ENCODE results near the gene LIN9.

Gene LIN9

GRCh38 chr1:226309398-226310244, 657 bp upstream of the LIN9 start:
- DNase-seq (ENCODE audit: low read depth in 2 of 2): peak in 1 of 2 donors; percentile 16
- peak overlapping the region; percentile 59 to 79 for H3K4me3 ChIP-seq (replicated peaks in 1 of 2; ENCODE audit: low read depth in 2 of 2, low read length in 2 of 2)
- TF ChIP-seq, protein P1, sequence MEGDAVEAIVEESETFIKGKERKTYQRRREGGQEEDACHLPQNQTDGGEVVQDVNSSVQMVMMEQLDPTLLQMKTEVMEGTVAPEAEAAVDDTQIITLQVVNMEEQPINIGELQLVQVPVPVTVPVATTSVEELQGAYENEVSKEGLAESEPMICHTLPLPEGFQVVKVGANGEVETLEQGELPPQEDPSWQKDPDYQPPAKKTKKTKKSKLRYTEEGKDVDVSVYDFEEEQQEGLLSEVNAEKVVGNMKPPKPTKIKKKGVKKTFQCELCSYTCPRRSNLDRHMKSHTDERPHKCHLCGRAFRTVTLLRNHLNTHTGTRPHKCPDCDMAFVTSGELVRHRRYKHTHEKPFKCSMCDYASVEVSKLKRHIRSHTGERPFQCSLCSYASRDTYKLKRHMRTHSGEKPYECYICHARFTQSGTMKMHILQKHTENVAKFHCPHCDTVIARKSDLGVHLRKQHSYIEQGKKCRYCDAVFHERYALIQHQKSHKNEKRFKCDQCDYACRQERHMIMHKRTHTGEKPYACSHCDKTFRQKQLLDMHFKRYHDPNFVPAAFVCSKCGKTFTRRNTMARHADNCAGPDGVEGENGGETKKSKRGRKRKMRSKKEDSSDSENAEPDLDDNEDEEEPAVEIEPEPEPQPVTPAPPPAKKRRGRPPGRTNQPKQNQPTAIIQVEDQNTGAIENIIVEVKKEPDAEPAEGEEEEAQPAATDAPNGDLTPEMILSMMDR (IDR thresholded peaks at IDR 0.05; ENCODE audit: low read depth, low read length): peak; percentile 29

DNA sequence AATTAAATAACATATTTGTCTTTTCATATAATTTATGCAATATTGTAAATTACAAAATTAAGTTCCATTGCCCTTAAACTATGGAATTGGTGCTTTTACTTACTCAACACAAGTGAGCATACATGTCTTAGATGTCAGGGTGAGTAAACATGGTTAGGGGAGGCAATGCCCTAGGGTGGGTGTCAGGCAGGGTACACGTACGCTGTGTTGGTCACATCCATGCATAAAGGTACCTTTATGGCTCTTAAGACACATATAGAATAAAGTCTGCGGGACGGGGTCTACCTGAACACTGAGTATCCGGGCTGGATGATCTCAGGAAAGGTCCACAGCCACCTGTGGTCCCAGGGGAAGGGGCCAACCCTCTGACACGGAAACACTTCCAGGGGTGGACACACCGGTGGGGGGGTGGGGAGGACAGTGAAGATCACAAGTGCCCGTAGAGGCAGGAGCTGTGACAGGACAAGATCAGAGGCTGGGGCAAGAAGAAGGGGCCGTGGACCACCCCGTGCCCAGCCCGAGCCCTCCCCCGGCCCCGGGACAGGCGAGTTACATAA, 720 bp downstream of the LIN9 start:
- peak in 1 of 2 donors; percentile 12 for DNase-seq (ENCODE audit: low read depth in 2 of 2)
- TF ChIP-seq, protein P1 (IDR thresholded peaks at IDR 0.05; ENCODE audit: low read depth, low read length): no peak
- H3K4me3 ChIP-seq (replicated peaks in 1 of 2; ENCODE audit: low read depth in 2 of 2, low read length in 2 of 2): peak overlapping the region; percentile 79 to 97

DNA sequence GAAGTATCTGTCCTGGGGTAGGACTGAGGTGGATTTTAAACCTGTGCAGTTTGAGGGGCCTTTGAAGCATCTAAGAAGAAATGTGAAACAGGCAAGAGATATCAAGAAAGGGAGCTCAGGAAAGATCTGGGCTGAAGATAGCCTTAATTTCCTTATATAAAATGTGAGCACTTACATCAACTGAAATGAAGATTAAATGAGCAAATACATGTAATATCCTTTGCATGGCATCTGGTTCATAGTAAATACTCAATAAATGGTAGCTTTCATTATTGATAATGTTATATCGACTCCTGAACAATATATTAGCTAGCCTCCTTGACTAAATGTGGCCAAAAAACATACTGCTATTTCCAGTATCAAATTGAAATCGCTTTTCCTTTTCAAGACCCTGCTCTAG, 2.5 kb downstream of the LIN9 start:
- H3K4me3 ChIP-seq (replicated peaks in 1 of 2; ENCODE audit: low read depth in 2 of 2, low read length in 2 of 2): no peak overlapping the region
- no peak for DNase-seq (ENCODE audit: low read depth in 2 of 2)
- TF ChIP-seq, protein P1 (IDR thresholded peaks at IDR 0.05; ENCODE audit: low read depth, low read length): no peak

DNA sequence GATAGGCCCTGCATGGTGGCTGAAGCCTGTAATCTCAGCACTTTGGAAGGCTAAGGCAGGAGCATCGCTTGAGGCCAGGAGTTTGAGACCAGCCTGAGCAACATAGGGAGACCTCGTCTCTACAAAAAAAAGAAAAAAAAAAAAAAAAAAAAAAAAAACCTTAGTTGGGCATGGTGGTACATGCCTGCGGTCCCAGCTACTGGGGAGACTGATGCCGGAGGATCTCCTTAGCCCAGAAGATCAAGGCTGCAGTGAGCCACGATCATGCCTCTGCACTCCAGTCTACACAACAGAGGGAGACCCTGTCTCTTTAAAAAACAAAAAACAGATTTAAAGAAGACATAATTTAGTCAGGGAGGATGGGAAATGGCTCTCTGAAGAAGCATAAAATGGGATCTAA, 3.8 kb downstream of the LIN9 start:
- TF ChIP-seq, protein P1 (IDR thresholded peaks at IDR 0.05; ENCODE audit: low read depth, low read length): no peak
- H3K4me3 ChIP-seq (replicated peaks in 1 of 2; ENCODE audit: low read depth in 2 of 2, low read length in 2 of 2): no peak overlapping the region
- no peak for DNase-seq (ENCODE audit: low read depth in 2 of 2)

- TF ChIP-seq, protein P1 (IDR thresholded peaks at IDR 0.05; ENCODE audit: low read depth, low read length): no peak
These were observed 4.5 kb downstream of the LIN9 start for GRCh38 chr1:226304291-226304955.

DNA sequence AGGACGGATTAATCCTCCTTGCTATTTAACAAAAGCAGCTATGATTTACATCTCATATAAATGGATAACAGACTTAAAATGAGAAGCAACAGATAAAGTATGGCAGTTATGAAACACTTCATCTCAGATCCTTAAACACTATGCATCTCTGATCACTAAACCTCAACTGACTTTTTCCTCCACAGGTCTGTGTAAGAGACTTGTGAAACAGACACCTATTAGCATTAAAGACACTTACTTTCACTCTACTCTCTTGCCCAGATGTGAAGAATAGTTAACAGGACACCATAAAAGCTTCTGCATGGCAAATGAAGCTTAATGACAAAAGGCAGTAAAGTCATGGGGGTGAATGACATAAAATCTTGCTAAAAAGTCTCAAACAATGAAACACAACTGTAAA, 6.2 kb downstream of the LIN9 start:
- no peak overlapping the region for H3K4me3 ChIP-seq (replicated peaks in 1 of 2; ENCODE audit: low read depth in 2 of 2, low read length in 2 of 2)
- TF ChIP-seq, protein P1 (IDR thresholded peaks at IDR 0.05; ENCODE audit: low read depth, low read length): no peak
- no peak for DNase-seq (ENCODE audit: low read depth in 2 of 2)

More at GRCh38 chr1:226304291-226304955, 4.5 kb downstream of the LIN9 start:
- no peak overlapping the region for H3K4me3 ChIP-seq (replicated peaks in 1 of 2; ENCODE audit: low read depth in 2 of 2, low read length in 2 of 2)
- DNase-seq (ENCODE audit: low read depth in 2 of 2): no peak

Measured in cardiac fibroblast (primary cell).